IMR-90 (cell line): ENCODE data around the gene DEPDC5.

ENCODE experiments used
- CEBPB ChIP-seq: IDR thresholded peaks from 2 replicates; pipeline ENCODE4 v1.6.1; 2012; ENCODE audit warnings: low read depth, low read length, improper control_type of control experiment
- CTCF ChIP-seq: conservative IDR thresholded peaks from 2 replicates; pipeline ENCODE4 v1.5.1; 2012; ENCODE audit warnings: mild to moderate bottlenecking, low read depth, low read length, improper control_type of control experiment
- MAFK ChIP-seq: IDR thresholded peaks from 2 replicates; pipeline ENCODE4 v1.6.1; 2012; ENCODE audit warnings: low read depth, low read length, improper control_type of control experiment
- POLR2A ChIP-seq: IDR thresholded peaks from 2 replicates; pipeline ENCODE4 v1.6.1; 2012; ENCODE audit warnings: mild to moderate bottlenecking, low read depth, low read length
- RCOR1 ChIP-seq: IDR thresholded peaks from 2 replicates; pipeline ENCODE4 v1.6.1; 2012; ENCODE audit warnings: mild to moderate bottlenecking, low read length, improper control_type of control experiment; ENCODE audit not compliant: insufficient replicate concordance
- USF2 ChIP-seq: fragments of 150-350 bp; IDR thresholded peaks from 2 replicates; pipeline ENCODE4 v1.6.1; 2017; ENCODE audit warnings: mild to moderate bottlenecking, antibody characterized with exemption, low read length, low read depth

- TF ChIP-seq MAFK (no peak), CTCF (no peak), RCOR1 (no peak), POLR2A (no peak), CEBPB (no peak), USF2 (no peak)
Observed at GRCh38 chr22:31943206-31943977, 189.6 kb downstream of the DEPDC5 start.
